ENCODE measurements around the gene ASXL2. TPM values are rescaled to one million over a fixed set of nuclear protein-coding genes. Genes with fewer than 3 reads are reported as not detected.
"Not testable (repeated sequence)": the region's sequence is repeated elsewhere in the genome, so short reads cannot be mapped to it uniquely, and the experiment has no call there.

Gene ASXL2
- total and polyA plus RNA-seq, 2 of the 13 experiments (the other 11 are each of a cell fraction or from before 2014, with no cell fraction given): 12.1 to 19.2 TPM

GRCh38 chr2:25909574-25909973 lies 31.3 kb upstream of the ASXL2 start:
- POLR2A ChIA-PET: interaction anchor here (0.8 to 1.3 kb wide), 2 partner anchors 26 to 31 kb away, joined by 4 to 6 read pairs; partner anchors contain the start of gene ASXL2
- H3K4me3 ChIP-seq (replicated peaks in 1 of 3; ENCODE audit: insufficient read depth in 1 of 3, low read depth in 2 of 3, low read length in 3 of 3); H3K4me2 ChIP-seq (ENCODE audit: low read depth, low read length); in situ Hi-C loops (cut with HindIII; ENCODE audit: extremely low pct_ligation_motif_present, low pct_unique_long_range_greater_than_20kb); CTCF ChIA-PET (ENCODE audit: low intra/inter-chr PET ratio, low total read pairs); intact Hi-C loops (cut with micrococcal nuclease; ENCODE audit: unreplicated experiment); H2AFZ ChIP-seq (ENCODE audit: low read length); H3K79me2 ChIP-seq (ENCODE audit: insufficient read depth, low read length); H3K9ac ChIP-seq (ENCODE audit: insufficient read depth, low read depth, low read length); FAIRE-seq; H3K36me3 ChIP-seq (replicated peaks in 1 of 2; ENCODE audit: control insufficient read depth in 1 of 2, insufficient read depth in 2 of 2, low read length in 2 of 2); ATAC-seq; H3K9me3 ChIP-seq (ENCODE audit: low read length); DNase-seq (ENCODE audit: low spot score); H3K27me3 ChIP-seq (ENCODE audit: control insufficient read depth in 1 of 2, insufficient read depth in 2 of 2, low read length in 2 of 2); H4K20me1 ChIP-seq (ENCODE audit: insufficient read depth, low read length); H3K27ac ChIP-seq (ENCODE audit: extremely low read length, insufficient read depth, low read length); BruUV-seq (replicated peaks): not testable (repeated sequence)
- WGBS (ENCODE audit: low lambda C conversion rate): 8% methylated on average over 5 of the region's 5 CpGs
- TF ChIP-seq FOXP1 (IDR thresholded peaks at IDR 0.05): peak; percentile 60; the same call in 1 of the 2 replicates
- peak; percentile 30; the same call in 1 of the 2 replicates for TF ChIP-seq FOXP1 (CRISPR knock-in tag; IDR thresholded peaks at IDR 0.05)
- TF ChIP-seq BCL6 (CRISPR knock-in tag; IDR thresholded peaks at IDR 0.05): peak; percentile 56
- peaks cover 13% of the 10 kb centered on the region for H3K4me1 ChIP-seq (ENCODE audit: insufficient read depth, low read length)

- DNase-seq (ENCODE audit: low spot score): no peak
- Histone ChIP-seq H3K4me2 (ENCODE audit: low read depth, low read length) (no peak overlapping the region), H3K36me3 (replicated peaks in 1 of 2; ENCODE audit: control insufficient read depth in 1 of 2, insufficient read depth in 2 of 2, low read length in 2 of 2) (no peaks in the 10 kb centered on the region), H3K27ac (ENCODE audit: extremely low read length, insufficient read depth, low read length) (no peak overlapping the region), H3K4me1 (ENCODE audit: insufficient read depth, low read length) (no peaks in the 10 kb centered on the region), H4K20me1 (ENCODE audit: insufficient read depth, low read length) (no peaks in the 10 kb centered on the region), H3K9ac (ENCODE audit: insufficient read depth, low read depth, low read length) (no peak overlapping the region), H3K27me3 (ENCODE audit: control insufficient read depth in 1 of 2, insufficient read depth in 2 of 2, low read length in 2 of 2) (no peaks in the 10 kb centered on the region), H3K4me3 (replicated peaks in 1 of 3; ENCODE audit: insufficient read depth in 1 of 3, low read depth in 2 of 3, low read length in 3 of 3) (no peak overlapping the region), H2AFZ (ENCODE audit: low read length) (no peak overlapping the region), H3K9me3 (ENCODE audit: low read length) (no peaks in the 10 kb centered on the region), H3K79me2 (ENCODE audit: insufficient read depth, low read length) (no peaks in the 10 kb centered on the region)
- in situ Hi-C loops (cut with HindIII; ENCODE audit: extremely low pct_ligation_motif_present, low pct_unique_long_range_greater_than_20kb) (no loop called here), intact Hi-C loops (cut with micrococcal nuclease; ENCODE audit: unreplicated experiment) (no loop called here)
- ChIA-PET CTCF (ENCODE audit: low intra/inter-chr PET ratio, low total read pairs) (no interaction called here), POLR2A (interaction anchor here (1.8 kb wide), 1 partner anchor 26 kb away, joined by 5 read pairs; the partner anchor contains the start of gene ASXL2)
- 82% methylated on average over 2 of the region's 2 CpGs for WGBS (ENCODE audit: low lambda C conversion rate)
- BruUV-seq (replicated peaks): no TSS peak
- no peak for FAIRE-seq
- no peak for ATAC-seq
- no peak for TF ChIP-seq ZNF550 (CRISPR knock-in tag; IDR thresholded peaks at IDR 0.05; ENCODE audit: borderline replicate concordance)
- TF ChIP-seq CHCHD3 (CRISPR knock-in tag; IDR thresholded peaks at IDR 0.05): no peak
- no peak for TF ChIP-seq ZNF567 (CRISPR knock-in tag; IDR thresholded peaks at IDR 0.05; ENCODE audit: borderline replicate concordance)
- TF ChIP-seq ZBTB8A (CRISPR knock-in tag; IDR thresholded peaks at IDR 0.05; ENCODE audit: borderline replicate concordance, low read depth): no peak
- TF ChIP-seq ZBTB33 (CRISPR knock-in tag; IDR thresholded peaks at IDR 0.05): no peak
- no peak for TF ChIP-seq ZGPAT (CRISPR knock-in tag; IDR thresholded peaks at IDR 0.05)
- TF ChIP-seq, protein P1, sequence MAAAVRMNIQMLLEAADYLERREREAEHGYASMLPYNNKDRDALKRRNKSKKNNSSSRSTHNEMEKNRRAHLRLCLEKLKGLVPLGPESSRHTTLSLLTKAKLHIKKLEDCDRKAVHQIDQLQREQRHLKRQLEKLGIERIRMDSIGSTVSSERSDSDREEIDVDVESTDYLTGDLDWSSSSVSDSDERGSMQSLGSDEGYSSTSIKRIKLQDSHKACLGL (CRISPR knock-in tag; IDR thresholded peaks at IDR 0.05): no peak
Measured at GRCh38 chr2:25905126-25905525, 26.8 kb upstream of the ASXL2 start.
